HG03066 (cell line): ENCODE measurements around the gene SGO2.
"Not testable (repeated sequence)": the region's sequence is repeated elsewhere in the genome, so short reads cannot be mapped to it uniquely, and the experiment has no call there.

Experiments used
- ATAC-seq: cut with Tn5 transposase; IDR thresholded peaks from one replicate; pipeline ENCODE4 v1.9.1; 2021; ENCODE audit warnings: low read depth; ENCODE audit not compliant: unreplicated experiment

The SGO2 gene

DNA sequence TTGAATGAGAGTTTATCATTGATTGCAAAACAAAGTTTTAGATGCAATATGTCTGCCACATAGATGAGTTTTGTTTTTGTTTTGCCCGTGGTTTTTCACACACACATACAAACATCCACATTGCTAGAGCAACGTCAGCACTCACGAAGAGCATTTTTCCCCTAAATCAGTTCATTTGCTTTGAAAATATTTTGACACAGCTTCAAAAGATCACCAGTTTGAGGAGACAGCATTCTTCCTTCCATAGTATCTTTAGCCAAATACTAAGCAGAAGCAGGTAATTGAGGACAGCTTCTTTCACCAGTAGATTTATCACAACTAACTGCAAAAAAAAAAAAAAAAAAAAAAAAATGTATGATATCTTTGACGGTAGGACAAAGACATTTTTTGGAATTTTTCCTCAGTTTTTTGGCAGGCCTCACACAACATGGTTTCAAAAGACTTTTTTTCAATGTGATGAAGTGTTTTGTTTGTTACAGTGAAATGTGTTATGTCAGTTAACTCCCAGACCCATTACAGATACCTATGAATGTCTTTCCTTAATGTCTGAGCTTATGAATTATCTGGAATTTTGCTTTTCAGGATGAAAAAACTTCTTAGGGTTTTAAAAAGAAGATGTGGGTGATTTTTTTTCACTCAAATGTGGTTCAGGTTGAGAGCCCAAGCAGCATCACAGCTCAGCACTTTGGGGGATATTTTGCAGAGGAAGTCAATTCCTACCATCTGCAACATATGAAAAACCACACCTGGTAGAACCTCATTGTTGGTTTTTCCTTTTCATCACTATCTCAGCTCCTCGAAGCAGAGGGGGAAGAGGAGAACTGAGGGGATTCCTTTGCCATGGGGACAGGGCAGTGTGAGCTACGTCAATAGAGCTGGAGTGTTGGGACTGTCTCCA lies 91.4 kb downstream of the SGO2 start:
- no peak for ATAC-seq

DNA sequence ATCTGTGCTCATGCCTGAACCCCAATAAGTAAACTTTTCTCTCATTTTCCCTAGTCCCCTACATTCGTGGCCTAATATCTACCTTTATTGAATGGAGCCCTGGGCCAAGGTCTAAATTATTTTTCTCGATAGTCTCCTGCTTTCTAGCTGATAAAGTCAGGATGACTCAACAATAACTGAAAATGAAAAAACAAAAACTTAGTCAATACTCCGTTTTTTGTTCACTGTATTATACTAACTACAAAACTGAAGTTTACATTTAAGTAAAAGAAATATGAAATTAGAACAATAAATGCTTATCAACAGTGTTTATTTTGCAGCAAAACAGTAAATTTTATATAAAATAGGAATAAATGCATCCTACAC lies 92.0 kb downstream of the SGO2 start:
- no peak for ATAC-seq

DNA sequence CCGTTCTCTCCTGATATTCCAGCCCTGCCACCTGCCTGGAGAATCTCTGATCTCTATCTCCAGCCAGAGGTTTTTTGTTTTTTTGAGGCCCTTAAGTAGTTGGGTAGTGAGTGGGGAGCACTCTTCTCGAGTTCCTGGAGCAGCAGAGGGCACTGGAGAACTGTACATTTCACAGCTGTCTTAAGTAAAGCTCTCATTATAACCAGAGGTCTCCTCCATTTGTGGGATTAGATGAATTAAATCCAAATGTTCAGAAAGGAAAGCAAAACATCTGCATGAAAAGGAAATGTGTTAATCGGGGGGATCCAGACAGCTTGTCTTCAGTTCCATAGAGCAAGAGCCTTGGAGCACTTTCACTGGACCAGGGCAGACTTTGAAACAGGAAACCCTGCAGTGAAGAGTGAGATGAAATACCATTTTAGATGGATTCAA lies 92.6 kb downstream of the SGO2 start:
- ATAC-seq = no peak

DNA sequence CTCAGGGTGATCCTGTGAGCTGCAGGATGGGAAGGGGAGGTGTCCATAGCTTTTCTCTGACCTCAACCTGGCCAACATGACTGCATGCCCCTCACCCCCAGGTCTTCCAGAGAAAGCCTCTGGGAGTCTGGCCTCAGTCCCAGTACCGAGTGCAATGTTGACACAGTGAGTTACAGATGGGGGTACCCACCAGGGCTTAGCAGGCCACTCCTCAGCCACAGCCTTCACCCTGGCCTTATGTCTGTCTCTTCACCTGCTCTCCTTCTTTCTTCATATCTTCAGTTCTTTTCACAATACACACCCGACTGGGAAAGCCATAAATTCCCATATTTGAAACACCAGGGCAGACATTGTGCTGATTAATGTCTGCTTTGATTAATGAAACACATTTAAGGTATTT lies 93.3 kb downstream of the SGO2 start:
- no peak for ATAC-seq

DNA sequence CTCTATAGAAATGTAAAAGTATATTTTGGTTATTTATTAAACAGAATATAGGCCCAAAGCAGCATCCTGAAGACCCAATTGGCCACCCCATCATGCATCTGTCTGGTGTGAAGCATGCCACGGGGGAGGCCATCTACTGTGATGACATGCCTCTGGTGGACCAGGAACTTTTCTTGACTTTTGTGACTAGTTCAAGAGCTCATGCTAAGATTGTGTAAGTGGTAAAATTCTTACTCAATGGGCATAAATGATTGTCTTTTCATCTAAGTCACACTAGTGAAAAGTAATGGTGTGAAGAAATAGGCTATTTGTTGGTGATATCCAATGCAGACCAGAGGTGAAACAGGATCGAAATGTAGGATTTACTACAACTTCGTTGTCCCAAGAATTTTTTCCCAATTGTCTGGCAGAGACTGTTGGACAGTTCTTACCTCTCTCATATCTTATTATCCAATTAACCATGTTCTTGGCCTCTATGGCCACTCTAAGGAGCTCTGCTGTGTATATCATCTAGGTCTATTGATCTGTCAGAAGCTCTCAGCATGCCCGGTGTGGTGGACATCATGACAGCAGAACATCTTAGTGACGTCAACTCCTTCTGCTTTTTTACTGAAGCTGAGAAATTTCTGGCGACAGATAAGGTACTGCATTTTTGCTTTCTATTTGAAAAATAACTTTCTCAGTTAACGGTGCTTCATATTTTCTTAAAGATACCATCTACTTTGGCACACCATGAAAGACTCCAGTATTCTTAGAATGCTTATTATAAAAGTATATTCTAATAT lies 94.8 kb downstream of the SGO2 start:
- ATAC-seq = no peak

DNA sequence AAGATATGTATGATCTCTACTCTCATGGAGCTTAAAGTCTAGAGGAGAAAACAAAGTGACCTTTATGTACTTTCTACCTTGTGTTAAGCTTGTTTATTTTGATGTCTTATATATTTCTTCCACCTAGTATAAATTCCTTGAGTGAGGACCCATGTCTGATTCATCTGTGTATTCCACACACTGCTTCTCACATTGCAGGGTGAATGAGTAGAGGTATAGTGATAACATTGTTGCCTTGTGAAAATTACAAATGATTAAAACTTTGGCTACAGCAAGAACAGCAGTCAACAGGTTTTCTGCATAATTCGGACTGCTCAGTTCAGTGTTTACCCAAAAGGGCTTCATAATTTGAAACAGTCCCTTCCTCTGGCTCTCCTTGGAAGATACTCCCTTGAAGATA lies 96.1 kb downstream of the SGO2 start:
- ATAC-seq = no peak

DNA sequence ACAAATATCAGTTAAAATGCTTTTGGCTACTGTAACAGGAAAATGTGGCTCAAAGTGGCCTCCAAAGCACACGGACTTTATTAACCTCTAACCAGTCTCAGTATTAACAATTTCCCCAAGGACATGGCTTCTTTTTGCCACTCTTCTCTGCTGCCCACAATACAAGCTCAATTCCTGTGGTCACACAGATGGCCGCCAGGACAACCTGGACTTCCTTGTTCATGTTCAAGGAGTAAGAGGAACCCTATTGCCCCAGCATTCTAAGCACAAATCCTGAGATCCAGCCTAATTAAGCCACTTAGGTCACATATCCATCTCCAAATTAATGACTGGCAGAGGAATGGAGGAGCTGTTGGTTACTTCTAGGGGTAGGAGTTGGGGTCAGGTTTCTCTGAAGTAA lies 98.0 kb downstream of the SGO2 start:
- ATAC-seq = no peak

DNA sequence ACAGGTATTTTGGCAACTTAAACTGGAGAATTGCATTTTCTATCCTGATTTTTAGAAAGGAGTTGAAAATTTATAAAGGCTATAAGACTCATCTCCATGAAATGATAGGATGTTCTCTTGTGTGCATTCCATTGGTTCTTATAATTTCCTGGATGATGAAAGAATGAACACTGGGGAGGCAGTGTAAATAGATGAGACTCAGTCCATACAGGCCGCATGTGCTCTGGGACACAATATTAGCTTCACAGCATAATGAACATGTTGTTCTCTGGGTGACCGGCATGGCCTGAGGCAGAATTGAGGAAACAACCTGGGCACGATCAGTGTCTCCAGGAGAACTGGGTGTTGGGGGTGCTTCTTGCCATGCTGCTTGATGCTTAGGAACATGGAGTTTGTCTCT lies 98.7 kb downstream of the SGO2 start:
- ATAC-seq = no peak

DNA sequence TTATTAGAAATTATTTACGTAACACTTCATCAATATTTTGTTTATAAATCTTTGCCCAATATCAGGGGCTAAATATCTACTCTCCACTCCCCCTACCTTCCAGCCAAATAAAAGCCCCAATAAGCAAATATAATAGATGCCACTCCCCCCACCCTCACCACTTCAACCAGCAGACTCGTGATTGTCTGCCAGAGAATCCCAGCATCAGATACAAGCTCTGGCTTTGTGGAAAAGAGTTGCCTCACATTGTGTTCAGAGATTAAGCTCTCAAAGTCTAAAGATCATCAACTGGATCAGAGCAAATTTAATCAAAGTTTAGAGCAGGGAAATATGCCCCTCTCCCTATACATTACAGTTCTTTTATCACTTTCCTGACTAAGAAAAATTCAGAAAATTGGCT lies 99.3 kb downstream of the SGO2 start:
- ATAC-seq = no peak

DNA sequence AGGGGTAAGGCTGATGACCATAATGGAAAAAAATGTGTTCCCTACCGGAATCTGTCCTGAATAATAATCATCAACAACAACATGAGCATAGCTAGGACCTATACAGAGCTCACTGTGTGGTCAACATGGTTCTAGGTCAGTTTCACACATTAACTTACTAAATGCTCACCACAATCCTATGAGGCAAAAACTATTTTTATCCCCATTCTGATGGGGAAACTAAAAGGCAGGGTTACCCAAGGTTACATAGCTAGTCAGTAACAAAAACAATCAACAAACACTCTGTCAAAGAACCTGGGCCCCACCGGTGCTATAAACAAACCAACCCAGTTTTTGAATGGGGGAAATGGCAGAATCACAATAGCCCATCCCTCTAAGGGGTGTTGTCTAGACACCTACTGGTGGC lies 100.0 kb downstream of the SGO2 start:
- ATAC-seq = no peak

DNA sequence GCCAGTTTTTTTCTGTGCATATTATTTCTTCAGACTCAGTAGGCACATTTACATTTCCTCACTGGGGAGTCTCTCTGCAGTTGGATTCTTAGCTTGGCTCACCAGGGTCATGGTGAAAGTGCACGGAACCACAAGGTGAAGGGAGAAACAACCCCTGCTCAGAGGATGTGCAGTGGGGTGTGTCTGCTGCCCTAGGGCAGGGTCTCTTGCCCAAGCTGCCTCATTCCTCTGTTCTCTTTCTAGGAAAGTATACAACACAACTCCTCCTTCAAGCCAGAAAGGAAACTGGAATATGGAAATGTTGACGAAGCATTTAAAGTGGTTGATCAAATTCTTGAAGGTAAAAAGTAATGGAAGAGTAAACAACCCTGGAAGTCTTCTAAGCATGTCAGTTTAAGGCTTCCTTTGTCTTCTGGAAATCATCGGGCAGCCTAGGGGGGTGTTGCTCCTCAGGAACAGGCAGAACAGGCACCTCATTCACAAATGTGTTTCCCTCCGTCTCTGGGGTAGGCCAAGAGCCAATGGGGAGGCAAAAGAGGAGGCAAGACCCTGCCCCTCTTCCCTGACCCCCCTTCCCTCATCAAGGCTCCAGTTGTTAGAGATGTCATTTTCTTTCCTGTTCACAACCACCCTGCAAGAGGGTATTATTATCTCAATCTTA lies 101.2 kb downstream of the SGO2 start:
- ATAC-seq = no peak

DNA sequence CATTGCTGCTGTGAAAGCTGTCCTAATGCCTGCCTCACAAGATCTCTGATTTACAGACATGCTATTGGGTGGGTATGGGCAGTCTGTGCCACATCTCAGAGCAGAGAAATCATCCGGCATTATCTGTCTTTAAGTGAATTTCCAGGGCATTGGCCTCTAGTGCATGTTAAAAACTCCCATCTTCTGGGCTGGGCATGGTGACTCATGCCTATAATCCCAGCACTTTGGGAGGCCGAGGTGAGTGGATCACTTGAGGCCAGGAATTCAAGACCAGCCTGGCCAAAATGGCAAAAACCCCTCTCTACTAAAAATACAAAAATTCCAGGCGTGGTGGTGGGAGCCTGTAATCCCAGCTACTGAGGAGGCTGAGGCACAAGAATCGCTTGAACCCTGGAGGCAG lies 102.5 kb downstream of the SGO2 start:
- ATAC-seq = not testable (repeated sequence)

DNA sequence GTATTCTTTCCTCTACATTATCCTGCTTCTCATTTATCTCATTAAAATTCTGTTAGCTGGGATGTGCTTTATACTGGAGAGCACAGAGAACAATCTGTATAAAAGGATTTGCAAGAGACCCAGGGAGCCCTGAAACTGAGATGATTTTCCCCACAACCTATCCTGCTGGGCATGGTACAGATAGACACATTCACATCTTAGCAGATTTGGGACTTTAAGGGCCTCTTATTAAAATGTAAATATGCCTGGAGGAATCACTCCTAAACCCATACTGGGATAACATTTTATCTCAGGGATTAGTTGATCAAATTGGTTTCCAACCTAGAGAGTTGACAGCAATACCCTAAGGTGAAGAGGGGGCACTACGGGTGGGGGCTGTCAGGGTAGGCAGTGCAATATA lies 105.3 kb downstream of the SGO2 start:
- ATAC-seq = no peak
